HG02623 (cell line): Measurements from ENCODE around the gene SMG6.
A peak's percentile ranks its signal among the peaks of the same experiment; 100 is the strongest.

Experiments
- ATAC-seq: cut with Tn5 transposase; IDR thresholded peaks from one replicate; pipeline ENCODE4 v1.9.1; 2021; ENCODE audit warnings: moderate library complexity; ENCODE audit not compliant: unreplicated experiment

The SMG6 gene

DNA sequence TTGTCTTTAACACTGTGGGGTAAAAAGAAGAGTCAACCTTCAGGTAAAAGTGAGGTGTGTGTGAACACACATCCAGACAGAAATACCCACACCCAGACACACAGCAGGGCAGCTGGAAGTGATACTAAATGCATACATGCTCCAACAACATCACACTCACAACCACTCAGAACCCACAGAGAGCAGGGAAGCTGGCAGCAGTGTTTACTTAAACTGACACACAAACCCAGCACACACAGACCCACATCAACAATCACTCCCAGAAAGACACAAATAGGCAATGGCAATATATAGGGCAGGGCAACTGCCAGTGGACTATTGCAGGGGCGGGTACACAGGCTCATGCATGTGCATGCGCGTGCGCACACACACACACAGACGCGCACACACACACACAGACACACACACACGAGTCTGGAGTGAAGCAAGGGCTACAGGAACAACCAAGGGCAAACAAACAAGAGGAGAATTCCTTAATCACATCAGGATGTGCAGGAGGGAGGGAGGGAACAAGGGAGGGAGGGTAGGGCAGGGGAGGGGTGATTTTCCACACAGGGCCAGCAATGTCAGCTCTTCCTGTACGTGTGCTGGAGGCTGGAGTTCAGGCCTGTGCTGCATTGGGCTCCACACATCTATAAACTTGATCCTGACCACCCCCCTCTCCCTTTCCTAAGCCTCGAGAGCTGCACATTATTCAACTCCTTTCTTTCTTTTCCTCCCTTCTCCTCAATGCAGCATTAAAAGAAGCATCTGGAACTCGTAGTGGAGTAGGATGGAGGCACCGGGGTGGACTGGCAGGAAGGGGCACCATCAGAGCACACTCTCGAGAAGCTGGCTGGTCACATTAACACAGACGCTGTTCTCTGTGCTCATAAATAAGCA lies 218.6 kb downstream of the SMG6 start:
- no peak for ATAC-seq

GRCh38 chr17:2084036-2084765 lies 219.4 kb downstream of the SMG6 start:
- ATAC-seq = no peak

- no peak for ATAC-seq
These were observed 220.0 kb downstream of the SMG6 start for GRCh38 chr17:2083613-2084035.

GRCh38 chr17:2082003-2082781 lies 221.4 kb downstream of the SMG6 start:
- no peak for ATAC-seq

- ATAC-seq = no peak
These were observed 222.0 kb downstream of the SMG6 start for GRCh38 chr17:2081564-2081963.

- ATAC-seq = no peak
These were observed 226.5 kb downstream of the SMG6 start for GRCh38 chr17:2077040-2077439.

DNA sequence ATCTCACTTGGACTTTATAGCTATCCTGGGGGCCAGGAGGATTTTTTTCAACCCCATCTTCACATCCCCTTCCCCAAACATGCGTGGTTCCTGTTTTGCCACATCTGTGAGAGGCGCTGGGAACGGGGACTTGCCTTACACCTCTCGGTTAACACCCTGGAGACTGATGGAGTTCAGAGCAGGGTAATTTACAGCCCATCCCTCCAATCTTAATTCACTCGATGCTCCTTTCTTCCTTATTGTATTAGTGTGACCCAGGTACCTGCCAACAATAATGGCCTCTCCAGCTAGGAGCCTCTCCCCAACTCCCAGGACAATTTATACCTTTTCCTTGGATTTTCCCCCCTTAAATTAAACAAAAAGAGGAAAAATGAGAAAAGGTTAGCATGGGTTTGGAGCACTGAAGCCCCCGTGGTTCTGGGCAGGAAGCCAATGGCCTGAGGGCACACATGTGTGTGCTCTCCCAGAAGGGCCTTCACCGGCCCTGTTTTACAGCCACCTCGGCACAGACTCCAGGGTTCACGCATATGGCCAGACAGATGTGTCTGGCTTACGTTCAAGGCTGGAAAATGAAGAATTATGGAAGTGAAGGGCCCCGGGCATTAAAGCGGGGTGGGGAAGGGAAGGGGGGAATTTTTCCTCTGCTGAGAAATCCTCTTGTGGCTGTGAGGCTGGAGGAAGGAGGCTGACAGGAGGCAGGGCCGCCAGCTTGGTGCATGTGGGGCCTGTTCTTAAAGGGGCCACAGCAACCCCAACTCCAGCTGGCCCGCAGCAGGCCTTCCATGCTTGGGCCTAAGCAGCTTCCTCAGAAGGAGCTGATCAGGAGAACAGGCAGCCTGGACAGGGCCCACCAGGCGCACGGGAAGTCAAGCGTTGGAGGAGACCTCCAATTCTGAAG lies 227.2 kb downstream of the SMG6 start:
- ATAC-seq = no peak

- no peak for ATAC-seq
These were observed 228.1 kb downstream of the SMG6 start for GRCh38 chr17:2075336-2076086.

GRCh38 chr17:2074919-2075318 lies 228.7 kb downstream of the SMG6 start:
- no peak for ATAC-seq

- ATAC-seq = no peak
These were observed 231.9 kb downstream of the SMG6 start for GRCh38 chr17:2071455-2072281.

DNA sequence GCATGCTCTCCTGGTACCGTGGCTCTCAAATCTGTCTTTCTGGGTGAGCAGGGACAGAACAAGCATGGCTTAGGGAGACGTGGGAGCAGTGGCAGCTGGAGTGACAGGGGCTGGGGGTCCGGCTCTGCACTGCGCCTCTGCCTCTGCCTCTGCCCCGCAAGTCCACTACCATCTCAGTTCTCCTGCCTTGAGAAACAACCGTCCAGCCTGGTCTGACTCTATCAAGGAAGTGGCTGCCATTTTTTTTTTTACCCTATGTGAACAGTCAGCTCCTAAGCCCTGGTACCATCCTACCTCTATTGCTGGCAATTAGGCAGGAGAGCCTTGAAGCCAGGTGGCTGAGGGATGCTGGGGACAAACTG lies 232.6 kb downstream of the SMG6 start:
- no peak for ATAC-seq

- peak; percentile 61 for ATAC-seq
These were observed 233.2 kb downstream of the SMG6 start for GRCh38 chr17:2070241-2071023.

GRCh38 chr17:2068519-2069051 lies 235.0 kb downstream of the SMG6 start:
- ATAC-seq = no peak

DNA sequence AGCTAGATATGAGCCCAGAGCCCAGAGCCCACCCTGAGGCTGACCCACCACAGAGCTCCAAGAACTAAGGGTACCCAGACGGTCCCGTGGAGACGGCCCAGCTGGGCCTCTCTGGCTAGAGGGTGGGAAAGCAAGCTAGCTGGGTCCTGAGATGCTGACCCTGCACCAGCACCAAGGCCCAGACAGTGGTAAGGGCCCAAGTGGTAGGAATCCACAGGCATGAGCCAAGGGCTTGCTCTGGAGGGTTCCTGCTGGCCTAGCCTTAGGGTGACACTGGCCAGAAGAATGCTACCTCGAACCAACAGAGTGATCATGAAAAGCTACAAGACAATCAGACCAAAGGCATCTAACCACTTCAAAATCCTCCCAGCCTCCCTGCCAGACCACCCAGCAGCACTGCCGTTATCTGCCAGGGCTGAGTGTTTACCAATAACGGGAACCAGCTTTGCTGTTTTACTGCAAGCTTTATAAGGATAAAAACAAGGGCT lies 235.5 kb downstream of the SMG6 start:
- ATAC-seq = no peak

DNA sequence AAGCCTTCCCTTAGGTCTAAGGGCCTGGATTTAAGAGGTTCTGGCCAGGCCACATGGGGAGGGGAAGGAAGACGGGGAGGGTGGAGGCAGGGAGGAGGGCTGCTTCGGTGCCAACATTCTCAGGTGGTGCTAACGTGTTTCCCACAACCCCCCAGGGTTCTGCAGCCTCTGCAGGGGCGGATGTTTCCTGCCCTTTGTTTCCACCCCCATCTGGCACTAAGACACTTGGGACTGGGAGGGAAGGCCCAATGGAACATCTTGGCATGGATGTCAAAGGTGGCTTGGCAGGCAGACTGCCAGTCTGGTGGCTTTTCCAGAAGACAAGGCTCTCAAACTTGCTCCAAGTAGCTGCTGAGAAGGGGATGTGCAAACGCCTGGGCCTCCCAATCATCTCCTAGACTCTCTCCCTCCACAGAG lies 236.0 kb downstream of the SMG6 start:
- ATAC-seq = no peak

DNA sequence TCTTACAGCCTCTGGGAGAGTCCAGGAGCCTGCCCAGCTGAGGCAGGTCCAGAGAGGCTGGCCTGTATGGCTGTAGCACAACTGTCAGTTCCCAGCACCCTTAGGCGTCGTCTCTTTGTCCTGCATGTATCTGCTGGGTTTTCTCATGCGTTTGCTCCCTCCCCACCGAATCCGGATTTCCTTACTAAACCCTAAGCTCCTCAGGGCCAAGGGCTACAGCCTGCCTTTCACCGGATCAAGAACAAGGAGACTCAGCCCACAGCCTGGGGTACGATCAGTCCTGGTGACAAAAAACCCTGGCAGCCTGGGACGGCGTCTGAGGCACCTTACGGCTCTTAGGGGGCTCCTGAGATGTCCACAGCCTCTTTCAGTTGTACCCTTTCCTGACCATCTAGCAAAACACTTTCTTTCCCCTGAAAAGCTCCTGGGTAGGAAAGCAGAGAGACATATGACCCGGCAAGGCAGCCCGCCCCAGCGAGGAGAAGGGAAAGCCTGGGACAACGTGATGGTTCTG lies 236.5 kb downstream of the SMG6 start:
- ATAC-seq = no peak

GRCh38 chr17:2065949-2066400 lies 237.6 kb downstream of the SMG6 start:
- ATAC-seq = no peak
